Measurements from ENCODE around the gene MOGAT3.

The MOGAT3 gene

GRCh38 chr7:101166909-101167644 is 33.8 kb downstream of the MOGAT3 start:
- Histone ChIP-seq H3K27ac (no peak overlapping the region), H3K27me3 (replicated peaks) (peaks cover 53% of the 10 kb centered on the region), H3K4me3 (ENCODE audit: low read depth, low read length) (no peak overlapping the region), H3K36me3 (replicated peaks) (no peaks in the 10 kb centered on the region)
- no peak for TF ChIP-seq CTCF (IDR thresholded peaks at IDR 0.05; ENCODE audit: low read depth, low read length, missing control alignments)
- DNase-seq: no peak
- in situ Hi-C loops (cut with HindIII; ENCODE audit: low pct_ligation_motif_present, low sequenced_read_pairs): loop anchor here (25.0 kb wide), 1 partner anchor 120 kb away; no protein-coding TSS in a partner anchor

- in situ Hi-C loops (cut with HindIII; ENCODE audit: low pct_ligation_motif_present, low sequenced_read_pairs): loop anchor here (25.0 kb wide), 1 partner anchor 121 kb away; no protein-coding TSS in a partner anchor
- Histone ChIP-seq H3K4me3 (ENCODE audit: low read depth, low read length) (no peak overlapping the region), H3K27me3 (replicated peaks) (peaks cover 48% of the 10 kb centered on the region), H3K36me3 (replicated peaks) (no peaks in the 10 kb centered on the region), H3K27ac (no peak overlapping the region)
- no peak for DNase-seq
- TF ChIP-seq CTCF (IDR thresholded peaks at IDR 0.05; ENCODE audit: low read depth, low read length, missing control alignments): no peak
Measured at GRCh38 chr7:101166648-101166908, 34.3 kb downstream of the MOGAT3 start.

- no peak for DNase-seq
- no peak for TF ChIP-seq CTCF (IDR thresholded peaks at IDR 0.05; ENCODE audit: low read depth, low read length, missing control alignments)
- Histone ChIP-seq H3K36me3 (replicated peaks) (no peaks in the 10 kb centered on the region), H3K27ac (no peak overlapping the region), H3K4me3 (ENCODE audit: low read depth, low read length) (peak overlapping the region; percentile 43), H3K27me3 (replicated peaks) (peaks cover 44% of the 10 kb centered on the region)
- in situ Hi-C loops (cut with HindIII; ENCODE audit: low pct_ligation_motif_present, low sequenced_read_pairs): loop anchor here (25.0 kb wide), 1 partner anchor 121 kb away; no protein-coding TSS in a partner anchor
Measured at GRCh38 chr7:101165958-101166647, 34.7 kb downstream of the MOGAT3 start.

GRCh38 chr7:101165075-101165957 is 35.5 kb downstream of the MOGAT3 start, which contains the start of gene VGF:
Gene VGF, minus strand, starts transcription at chr7:101165569. Its CDS starts 726 bp downstream, at chr7:101164843.
- H3K27ac ChIP-seq: no peak within 1 kb of the TSS
- H3K27me3 ChIP-seq (replicated peaks): peaks cover 36% of the 10 kb centered on the region
- H3K36me3 ChIP-seq (replicated peaks): peaks cover under 1% of the 10 kb centered on the region
- peak; percentile 88 for DNase-seq
- in situ Hi-C loops (cut with HindIII; ENCODE audit: low pct_ligation_motif_present, low sequenced_read_pairs): loop anchor here (25.0 kb wide), 1 partner anchor 122 kb away; no protein-coding TSS in a partner anchor
- no peak for TF ChIP-seq CTCF (IDR thresholded peaks at IDR 0.05; ENCODE audit: low read depth, low read length, missing control alignments)
- peak within 1 kb of the TSS; percentile 43 for H3K4me3 ChIP-seq (ENCODE audit: low read depth, low read length)

- peaks cover 29% of the 10 kb centered on the region for H3K27me3 ChIP-seq (replicated peaks)
- H3K4me3 ChIP-seq (ENCODE audit: low read depth, low read length): no peak overlapping the region
- in situ Hi-C loops (cut with HindIII; ENCODE audit: low pct_ligation_motif_present, low sequenced_read_pairs): loop anchor here (25.0 kb wide), 1 partner anchor 123 kb away; no protein-coding TSS in a partner anchor
- TF ChIP-seq CTCF (IDR thresholded peaks at IDR 0.05; ENCODE audit: low read depth, low read length, missing control alignments): no peak
- no peak overlapping the region for H3K27ac ChIP-seq
- peaks cover 8% of the 10 kb centered on the region for H3K36me3 ChIP-seq (replicated peaks)
- DNase-seq: no peak
Measured at GRCh38 chr7:101164071-101164840, 36.6 kb downstream of the MOGAT3 start.

Measured in brain microvascular endothelial cell (primary cell).